Parathyroid adenoma (tissue), 2 donors: ENCODE measurements around the gene PRKAG3.

Experiments used
- H2AFZ ChIP-seq: fragments of 300-600 bp; sonication (generic); one replicate; pipeline ENCODE4 v1.7.0; 2017; ENCODE audit warnings: antibody characterized with exemption, mild to moderate bottlenecking
- H3K27ac ChIP-seq: fragments of 300-600 bp; sonication (generic); one replicate; pipeline ENCODE4 v1.7.0; 2017
- H3K27me3 ChIP-seq: fragments of 300-600 bp; sonication (generic); one replicate; pipeline ENCODE4 v1.7.0; 2017; ENCODE audit warnings: low read length; ENCODE audit not compliant: control insufficient read depth, insufficient read depth
- H3K36me3 ChIP-seq: fragments of 300-600 bp; sonication (generic); one replicate; pipeline ENCODE4 v1.7.0; 2017; ENCODE audit warnings: low read length; ENCODE audit not compliant: control insufficient read depth, insufficient read depth
- H3K4me1 ChIP-seq: fragments of 300-600 bp; sonication (generic); one replicate; pipeline ENCODE4 v1.7.0; 2017; ENCODE audit warnings: control low read depth
- H3K4me2 ChIP-seq: fragments of 300-600 bp; sonication (generic); one replicate; pipeline ENCODE4 v1.7.0; 2017; ENCODE audit warnings: low read length
- H3K4me3 ChIP-seq: fragments of 300-600 bp; sonication (generic); one replicate; pipeline ENCODE4 v1.7.0; 2017; ENCODE audit warnings: low read depth, low read length
- H3K79me2 ChIP-seq: fragments of 300-600 bp; sonication (generic); one replicate; pipeline ENCODE4 v1.7.0; 2017; ENCODE audit warnings: control low read depth
- H3K9ac ChIP-seq: fragments of 300-600 bp; sonication (generic); one replicate; pipeline ENCODE4 v1.7.0; 2017; ENCODE audit warnings: mild to moderate bottlenecking
- H3K9me3 ChIP-seq: fragments of 300-600 bp; sonication (generic); one replicate; pipeline ENCODE4 v1.7.0; 2017; ENCODE audit warnings: low read length; ENCODE audit not compliant: control insufficient read depth
- TF ChIP-seq, protein P1 (sequence below): fragments of 300-600 bp; sonication (generic); IDR thresholded peaks from one replicate; pipeline ENCODE4 v1.7.0; 2017; ENCODE audit warnings: antibody characterized with exemption, mild to moderate bottlenecking
- donor health status: primary hyperparathyroidism.

Gene PRKAG3

GRCh38 chr2:218814540-218815243 is 16.9 kb downstream of the PRKAG3 start:
- Histone ChIP-seq H3K79me2 (no peaks in the 10 kb centered on the region), H3K9me3 (no peaks in the 10 kb centered on the region), H3K27me3 (no peaks in the 10 kb centered on the region), H3K36me3 (no peaks in the 10 kb centered on the region), H3K27ac (no peak overlapping the region), H3K4me2 (no peak overlapping the region), H3K4me3 (no peak overlapping the region), H2AFZ (no peak overlapping the region), H3K9ac (no peak overlapping the region), H3K4me1 (no peaks in the 10 kb centered on the region)
- TF ChIP-seq, protein P1, sequence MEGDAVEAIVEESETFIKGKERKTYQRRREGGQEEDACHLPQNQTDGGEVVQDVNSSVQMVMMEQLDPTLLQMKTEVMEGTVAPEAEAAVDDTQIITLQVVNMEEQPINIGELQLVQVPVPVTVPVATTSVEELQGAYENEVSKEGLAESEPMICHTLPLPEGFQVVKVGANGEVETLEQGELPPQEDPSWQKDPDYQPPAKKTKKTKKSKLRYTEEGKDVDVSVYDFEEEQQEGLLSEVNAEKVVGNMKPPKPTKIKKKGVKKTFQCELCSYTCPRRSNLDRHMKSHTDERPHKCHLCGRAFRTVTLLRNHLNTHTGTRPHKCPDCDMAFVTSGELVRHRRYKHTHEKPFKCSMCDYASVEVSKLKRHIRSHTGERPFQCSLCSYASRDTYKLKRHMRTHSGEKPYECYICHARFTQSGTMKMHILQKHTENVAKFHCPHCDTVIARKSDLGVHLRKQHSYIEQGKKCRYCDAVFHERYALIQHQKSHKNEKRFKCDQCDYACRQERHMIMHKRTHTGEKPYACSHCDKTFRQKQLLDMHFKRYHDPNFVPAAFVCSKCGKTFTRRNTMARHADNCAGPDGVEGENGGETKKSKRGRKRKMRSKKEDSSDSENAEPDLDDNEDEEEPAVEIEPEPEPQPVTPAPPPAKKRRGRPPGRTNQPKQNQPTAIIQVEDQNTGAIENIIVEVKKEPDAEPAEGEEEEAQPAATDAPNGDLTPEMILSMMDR = no peak

- TF ChIP-seq, protein P1 = no peak
- no peaks in the 10 kb centered on the region for H3K27me3 ChIP-seq
- no peak overlapping the region for H2AFZ ChIP-seq
- H3K79me2 ChIP-seq = no peaks in the 10 kb centered on the region
- no peaks in the 10 kb centered on the region for H3K4me1 ChIP-seq
- H3K9me3 ChIP-seq = no peaks in the 10 kb centered on the region
- no peak overlapping the region for H3K4me2 ChIP-seq
- no peaks in the 10 kb centered on the region for H3K36me3 ChIP-seq
- no peak overlapping the region for H3K27ac ChIP-seq
- no peak overlapping the region for H3K4me3 ChIP-seq
- no peak overlapping the region for H3K9ac ChIP-seq
Observed at GRCh38 chr2:218813771-218814460, 17.7 kb downstream of the PRKAG3 start.

GRCh38 chr2:218812861-218813260 is 18.7 kb downstream of the PRKAG3 start:
- TF ChIP-seq, protein P1 = no peak
- H3K9ac ChIP-seq = no peak overlapping the region
- no peaks in the 10 kb centered on the region for H3K79me2 ChIP-seq
- H3K9me3 ChIP-seq = no peaks in the 10 kb centered on the region
- H2AFZ ChIP-seq = no peak overlapping the region
- H3K4me1 ChIP-seq = no peaks in the 10 kb centered on the region
- no peaks in the 10 kb centered on the region for H3K36me3 ChIP-seq
- H3K27me3 ChIP-seq = no peaks in the 10 kb centered on the region
- H3K27ac ChIP-seq = no peak overlapping the region
- H3K4me2 ChIP-seq = no peak overlapping the region
- H3K4me3 ChIP-seq = no peak overlapping the region

DNA sequence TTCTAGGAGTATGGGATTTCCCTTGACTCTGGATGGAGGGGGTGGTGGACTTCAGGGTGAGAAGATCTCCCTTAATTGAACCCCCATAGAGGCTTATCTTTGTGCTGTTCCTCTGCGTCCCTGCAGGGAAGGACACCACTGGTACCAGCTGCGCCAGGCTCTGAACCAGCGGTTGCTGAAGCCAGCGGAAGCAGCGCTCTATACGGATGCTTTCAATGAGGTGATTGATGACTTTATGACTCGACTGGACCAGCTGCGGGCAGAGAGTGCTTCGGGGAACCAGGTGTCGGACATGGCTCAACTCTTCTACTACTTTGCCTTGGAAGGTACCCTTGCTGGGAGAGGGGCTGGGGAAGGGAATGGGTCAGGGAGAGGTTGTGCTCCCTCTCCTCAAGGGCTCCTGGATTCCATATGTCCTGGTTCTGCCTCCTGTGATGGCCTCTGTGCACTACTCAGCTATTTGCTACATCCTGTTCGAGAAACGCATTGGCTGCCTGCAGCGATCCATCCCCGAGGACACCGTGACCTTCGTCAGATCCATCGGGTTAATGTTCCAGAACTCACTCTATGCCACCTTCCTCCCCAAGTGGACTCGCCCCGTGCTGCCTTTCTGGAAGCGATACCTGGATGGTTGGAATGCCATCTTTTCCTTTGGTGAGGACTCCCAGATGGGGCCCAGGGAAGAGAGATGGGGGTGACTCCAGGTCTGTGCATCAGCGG is 19.3 kb downstream of the PRKAG3 start:
- H3K9ac ChIP-seq = no peak overlapping the region
- no peak overlapping the region for H3K27ac ChIP-seq
- H3K4me1 ChIP-seq = no peaks in the 10 kb centered on the region
- H3K4me3 ChIP-seq = no peak overlapping the region
- no peaks in the 10 kb centered on the region for H3K79me2 ChIP-seq
- H2AFZ ChIP-seq = no peak overlapping the region
- TF ChIP-seq, protein P1 = no peak
- H3K27me3 ChIP-seq = no peaks in the 10 kb centered on the region
- no peaks in the 10 kb centered on the region for H3K9me3 ChIP-seq
- H3K4me2 ChIP-seq = no peak overlapping the region
- H3K36me3 ChIP-seq = no peaks in the 10 kb centered on the region
